Vagina (tissue), 2 donors: ENCODE measurements around the gene CLIC6.

Experiments
- CTCF ChIP-seq, 3 experiments: fragments of 450-650 bp in 2 of 3; fragments of 200-600 bp in 1 of 3; sonication (generic) in 1 of 3; IDR thresholded peaks; one replicate each; pipeline ENCODE4 v1.5.1; 2017 to 2019; ENCODE audit warnings: antibody characterized with exemption in 3 of 3, mild to moderate bottlenecking in 2 of 3, moderate library complexity in 2 of 3
- POLR2A ChIP-seq, 2 donors: fragments of 450-650 bp; IDR thresholded peaks; one replicate each; pipeline ENCODE4 v1.6.1; 2017; ENCODE audit warnings: antibody characterized with exemption in 2 of 2, mild to moderate bottlenecking in 2 of 2, moderate library complexity in 2 of 2

DNA sequence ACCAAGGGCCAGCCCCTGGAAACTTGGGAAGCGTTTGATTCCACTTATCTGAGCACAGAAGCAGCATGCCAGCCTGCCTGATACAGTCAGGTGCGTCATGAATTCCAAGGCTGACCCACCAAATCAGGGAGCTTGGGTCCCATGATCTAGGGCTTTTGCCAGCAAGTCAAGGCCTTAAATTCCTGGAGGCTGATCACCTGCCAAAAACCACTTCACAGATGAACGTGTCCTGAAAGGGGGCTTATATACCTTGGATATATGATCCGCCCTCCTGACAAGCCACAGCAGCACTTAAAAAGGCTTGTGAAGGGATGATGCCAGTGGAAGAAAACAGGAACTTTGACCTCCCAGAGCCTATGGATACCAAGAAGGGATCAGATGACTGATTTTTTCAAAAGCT is 24.0 kb upstream of the CLIC6 start:
- TF ChIP-seq CTCF (IDR thresholded peaks at IDR 0.05) (no peak), POLR2A (IDR thresholded peaks at IDR 0.05) (no peak)
